Aorta (tissue), 5 donors: ENCODE measurements around the gene DHPS. TPM values are rescaled to one million over a fixed set of nuclear protein-coding genes. Genes with fewer than 3 reads are reported as not detected.
"Not testable (repeated sequence)": the region's sequence is repeated elsewhere in the genome, so short reads cannot be mapped to it uniquely, and the experiment has no call there.

Experiments
- ATAC-seq: fragments of 200-7000 bp; cut with Tn5 transposase; one replicate; pipeline ENCODE4 v1.9.1; 2022; ENCODE audit warnings: moderate library complexity; ENCODE audit not compliant: low FRiP score
- DNase-seq, 2 donors: peaks; one replicate each; pipeline ENCODE4 v3.0.0-alpha.2; 2020
- H3K27ac ChIP-seq, 2 donors: one replicate each; pipeline ENCODE4 v1.5.1; 2013; ENCODE audit warnings: low read length in 2 of 2, mild to moderate bottlenecking in 2 of 2, moderate library complexity in 2 of 2, control low read depth in 1 of 2, inconsistent platforms in 1 of 2, low read depth in 1 of 2
- H3K27me3 ChIP-seq, 2 donors: one replicate each; pipeline ENCODE4 v1.6.1; 2013; ENCODE audit warnings: control low read depth in 1 of 2, low read length in 1 of 2, mild to moderate bottlenecking in 1 of 2, moderate library complexity in 1 of 2; ENCODE audit not compliant: insufficient read depth in 2 of 2, control insufficient read depth in 1 of 2
- H3K36me3 ChIP-seq, 2 donors: one replicate each; pipeline ENCODE4 v1.6.1; 2013; ENCODE audit warnings: control low read depth in 1 of 2, low read length in 1 of 2, mild to moderate bottlenecking in 1 of 2; ENCODE audit not compliant: insufficient read depth in 2 of 2, control insufficient read depth in 1 of 2
- H3K4me1 ChIP-seq, 2 donors: one replicate each; pipeline ENCODE4 v1.6.1; 2013; ENCODE audit warnings: low read length in 2 of 2, control low read depth in 1 of 2, mild to moderate bottlenecking in 1 of 2, moderate library complexity in 1 of 2; ENCODE audit not compliant: insufficient read depth in 2 of 2, control insufficient read depth in 1 of 2
- H3K4me3 ChIP-seq, 2 donors: one replicate each; pipeline ENCODE4 v1.5.1; 2013; ENCODE audit warnings: low read length in 2 of 2, control low read depth in 1 of 2, mild to moderate bottlenecking in 1 of 2
- H3K9me3 ChIP-seq: one replicate; pipeline ENCODE4 v1.6.1; 2013; ENCODE audit warnings: mild to moderate bottlenecking, low read length; ENCODE audit not compliant: control insufficient read depth
- WGBS, 2 donors: extraction: QIAGEN DNeasy Blood & Tissue Kit; methylation state at CpG; one replicate each; pipeline ENCODE4 v1.1.7; 2013; 5-methylcytosine and 5-hydroxymethylcytosine counted together
- intact Hi-C, 2 donors: fragments of 100-400 bp; cut with DNase I; formaldehyde crosslinking; loops; one replicate each; pipeline versions ENCODE4 v1.14.2 to v1.15.0; 2022
- polyA plus RNA-seq, 2 donors: library from polyadenylated mRNA; stranded (reverse); fragments of 200-250 nt; gene quantifications; one replicate each; pipeline ENCODE4 v1.2.3, GENCODE V29; 2013
- total RNA-seq, 2 donors: library from RNA; stranded (reverse); fragmentation: NEBNext Ultra II Directional; extraction: Animal tissue kit (Norgen Biotek cat#: 25700); gene quantifications; one replicate each; pipeline ENCODE4 v1.2.1, GENCODE V29; 2021
- donor health status: healthy with polysubstance abuse.
- donor health status: Bipolar disorder and iron deficiency.
- donor health status: DM: no; HTN: no; CAD: no.
- donor health status: DM: no; HTN: no; CAD: no.
- donor health status: DM: yes; HTN: yes; CAD: no.

Gene DHPS
- total and polyA plus RNA-seq, 4 donors = 42.7 to 94.8 (median 62.0) TPM

- no peak for ATAC-seq
- H3K27me3 ChIP-seq = no peaks in the 10 kb centered on the region
- H3K4me1 ChIP-seq = no peaks in the 10 kb centered on the region
- DNase-seq = no peak
- no peak within 1 kb of the TSS for H3K27ac ChIP-seq
- no peaks in the 10 kb centered on the region for H3K9me3 ChIP-seq
- intact Hi-C loops = no loop called here
- WGBS, 2 donors = 76 to 83% methylated on average over 9 of the region's 9 CpGs
- no peaks in the 10 kb centered on the region for H3K36me3 ChIP-seq
- H3K4me3 ChIP-seq = no peak within 1 kb of the TSS
Observed at GRCh38 chr19:12687496-12688196, 6.0 kb upstream of the DHPS start, which contains the start of gene GNG14. Gene GNG14 (plus strand): TSS chr19:12687998. CDS start chr19:12688049, 51 bp downstream.

DNA sequence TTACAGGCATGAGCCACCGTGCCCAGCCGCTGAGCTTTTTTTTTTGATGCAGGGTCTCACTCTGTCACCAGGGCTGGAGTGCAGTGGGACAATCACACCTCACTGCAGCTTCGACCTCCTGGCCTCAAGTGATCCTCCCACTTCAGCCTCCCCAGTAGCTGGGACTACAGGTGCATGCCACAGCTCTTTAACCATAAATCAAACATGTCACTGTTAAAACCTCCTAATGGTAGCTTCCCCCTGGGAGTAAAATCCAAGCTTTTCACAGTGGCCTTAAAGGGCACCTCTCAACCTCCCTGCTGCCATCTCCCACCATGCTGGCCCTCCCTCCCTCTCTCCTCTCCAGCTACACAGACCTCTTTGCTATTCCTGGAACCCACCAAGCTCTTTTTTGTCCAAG is 4.2 kb upstream of the DHPS start:
- 83 to 90% methylated on average over 3 of the region's 3 CpGs for WGBS, 2 donors
- Histone ChIP-seq H3K4me3 (no peak overlapping the region), H3K9me3 (no peaks in the 10 kb centered on the region), H3K36me3 (no peaks in the 10 kb centered on the region), H3K27ac (no peak overlapping the region), H3K27me3 (no peaks in the 10 kb centered on the region), H3K4me1 (no peaks in the 10 kb centered on the region)
- intact Hi-C loops = no loop called here
- ATAC-seq (no peak), DNase-seq (no peak)

GRCh38 chr19:12680034-12680433 is 1.6 kb downstream of the DHPS start:
- no peak overlapping the region for H3K4me3 ChIP-seq
- H3K4me1 ChIP-seq = no peaks in the 10 kb centered on the region
- no peaks in the 10 kb centered on the region for H3K9me3 ChIP-seq
- no peak overlapping the region for H3K27ac ChIP-seq
- ATAC-seq (no peak), DNase-seq (no peak)
- 92 to 93% methylated on average over 9 of the region's 9 CpGs for WGBS, 2 donors
- no peaks in the 10 kb centered on the region for H3K27me3 ChIP-seq
- no peaks in the 10 kb centered on the region for H3K36me3 ChIP-seq
- intact Hi-C loops = loop anchor here (2.0 to 5.0 kb wide), 2 partner anchors 43 to 127 kb away; partner anchors contain the start of genes RNASEH2A (in 1 of the 2) and TNPO2 (in 1 of the 2)

GRCh38 chr19:12678039-12678438 is 3.6 kb downstream of the DHPS start:
- 86 to 90% methylated on average over 5 of the region's 5 CpGs for WGBS, 2 donors
- not testable (repeated sequence) for H3K27ac ChIP-seq, DNase-seq, H3K4me3 ChIP-seq, H3K36me3 ChIP-seq, H3K4me1 ChIP-seq, H3K27me3 ChIP-seq, ATAC-seq, H3K9me3 ChIP-seq
- intact Hi-C loops = loop anchor here (5.0 to 10.0 kb wide), 2 partner anchors 116 to 167 kb away; no protein-coding TSS in a partner anchor

GRCh38 chr19:12676928-12677327 is 4.8 kb downstream of the DHPS start:
- 86% methylated on average over 12 of the region's 12 CpGs for WGBS, 2 donors
- H3K9me3 ChIP-seq = no peaks in the 10 kb centered on the region
- no peak overlapping the region for H3K27ac ChIP-seq
- H3K4me1 ChIP-seq = no peaks in the 10 kb centered on the region
- DNase-seq (no peak), ATAC-seq (no peak)
- no peak overlapping the region for H3K4me3 ChIP-seq
- intact Hi-C loops = loop anchor here (5.0 to 10.0 kb wide), 2 partner anchors 115 to 168 kb away; no protein-coding TSS in a partner anchor
- H3K36me3 ChIP-seq = no peaks in the 10 kb centered on the region
- no peaks in the 10 kb centered on the region for H3K27me3 ChIP-seq

DNA sequence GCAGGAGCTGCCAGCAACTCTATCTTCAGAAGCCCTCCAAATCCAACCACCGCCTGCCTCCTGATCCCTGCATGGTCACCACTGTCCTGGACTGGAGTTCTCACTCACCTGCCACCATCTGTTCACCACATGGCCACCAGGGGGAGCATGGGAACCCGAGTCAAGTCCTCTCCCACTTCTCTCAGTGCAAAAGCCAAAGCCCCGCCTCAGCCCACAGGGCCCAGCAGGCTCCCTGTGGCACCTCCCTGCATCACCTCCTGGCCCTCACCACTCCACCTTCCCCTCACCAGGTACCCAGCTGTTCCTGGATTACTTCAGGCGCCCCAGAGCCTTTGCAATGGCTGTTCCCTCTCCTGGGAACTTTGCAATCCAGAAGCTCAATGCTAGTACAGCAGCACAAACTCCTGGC is 5.3 kb downstream of the DHPS start:
- DNase-seq = peak; percentile 89 to 94
- no peak overlapping the region for H3K27ac ChIP-seq
- H3K36me3 ChIP-seq = no peaks in the 10 kb centered on the region

GRCh38 chr19:12675940-12676339 is 5.7 kb downstream of the DHPS start:
- no peak for ATAC-seq
- H3K27me3 ChIP-seq = no peaks in the 10 kb centered on the region
- H3K36me3 ChIP-seq = no peaks in the 10 kb centered on the region
- H3K9me3 ChIP-seq = no peaks in the 10 kb centered on the region
- no peak overlapping the region for H3K4me3 ChIP-seq
- no peak for DNase-seq
- no peaks in the 10 kb centered on the region for H3K4me1 ChIP-seq
- WGBS, 2 donors = 85 to 90% methylated on average over 15 of the region's 15 CpGs
- H3K27ac ChIP-seq = no peak overlapping the region
- intact Hi-C loops = loop anchor here (5.0 to 10.0 kb wide), 2 partner anchors 114 to 169 kb away; no protein-coding TSS in a partner anchor

More for the DNA sequence above, 5.3 kb downstream of the DHPS start:
- Histone ChIP-seq H3K4me3 (no peak overlapping the region), H3K27me3 (no peaks in the 10 kb centered on the region), H3K4me1 (no peaks in the 10 kb centered on the region), H3K9me3 (no peaks in the 10 kb centered on the region)
- peak; percentile 81 for ATAC-seq
- 15 to 19% methylated on average over 4 of the region's 4 CpGs for WGBS, 2 donors
- intact Hi-C loops = loop anchor here (5.0 to 10.0 kb wide), 2 partner anchors 114 to 168 kb away; no protein-coding TSS in a partner anchor

GRCh38 chr19:12675399-12675798 is 6.3 kb downstream of the DHPS start:
- WGBS, 2 donors = 87 to 91% methylated on average over 10 of the region's 10 CpGs
- ATAC-seq (no peak), DNase-seq (no peak)
- H3K9me3 ChIP-seq = no peaks in the 10 kb centered on the region
- no peak overlapping the region for H3K4me3 ChIP-seq
- H3K27me3 ChIP-seq = no peaks in the 10 kb centered on the region
- no peaks in the 10 kb centered on the region for H3K36me3 ChIP-seq
- H3K4me1 ChIP-seq = no peaks in the 10 kb centered on the region
- H3K27ac ChIP-seq = no peak overlapping the region
- intact Hi-C loops = loop anchor here (5.0 to 10.0 kb wide), 2 partner anchors 113 to 169 kb away; no protein-coding TSS in a partner anchor

GRCh38 chr19:12672744-12673143 is 8.9 kb downstream of the DHPS start:
- Histone ChIP-seq H3K4me3 (no peak overlapping the region), H3K27me3 (no peaks in the 10 kb centered on the region), H3K4me1 (no peaks in the 10 kb centered on the region), H3K9me3 (no peaks in the 10 kb centered on the region), H3K27ac (no peak overlapping the region), H3K36me3 (no peaks in the 10 kb centered on the region)
- ATAC-seq = no peak
- intact Hi-C loops = loop anchor here (10.0 kb wide), 1 partner anchor 172 kb away; no protein-coding TSS in a partner anchor
- DNase-seq = no peak
- WGBS, 2 donors = 86% methylated on average over 10 of the region's 10 CpGs
